Breast epithelium (tissue), 3 donors: ENCODE measurements around the gene ALDH1A3.

Experiments used
- POLR2AphosphoS5 ChIP-seq, 3 donors: sonication (generic); formaldehyde crosslinking; IDR thresholded peaks; one replicate each; pipeline ENCODE4 v1.6.1; 2017; ENCODE audit warnings: antibody characterized with exemption in 3 of 3
- TF ChIP-seq, protein P1 (sequence below), 3 donors: fragments of 450-650 bp; IDR thresholded peaks; one replicate each; pipeline ENCODE4 v1.5.1; 2016 to 2017; ENCODE audit warnings: antibody characterized with exemption in 3 of 3, mild to moderate bottlenecking in 3 of 3, moderate library complexity in 3 of 3

DNA sequence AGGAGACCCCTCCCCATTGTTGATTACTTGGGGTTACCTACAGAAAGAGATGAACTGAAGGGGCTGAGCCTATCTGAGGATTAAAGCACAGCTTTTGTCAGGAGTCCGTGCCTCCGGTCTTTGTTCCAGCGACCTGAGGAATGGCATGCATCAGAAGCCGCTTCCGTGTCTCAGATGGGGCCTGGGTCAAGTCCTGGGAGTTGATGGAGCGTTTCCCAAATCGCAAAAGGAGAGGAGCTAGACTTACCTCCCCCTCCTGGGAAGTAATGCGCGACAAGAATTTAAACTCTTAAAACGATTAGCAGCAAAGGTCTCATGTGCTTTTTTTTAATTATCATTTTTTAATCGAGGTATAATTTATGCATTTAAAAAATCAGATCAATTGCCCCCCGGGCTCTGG lies 983 bp upstream of the ALDH1A3 start:
- TF ChIP-seq, protein P1, sequence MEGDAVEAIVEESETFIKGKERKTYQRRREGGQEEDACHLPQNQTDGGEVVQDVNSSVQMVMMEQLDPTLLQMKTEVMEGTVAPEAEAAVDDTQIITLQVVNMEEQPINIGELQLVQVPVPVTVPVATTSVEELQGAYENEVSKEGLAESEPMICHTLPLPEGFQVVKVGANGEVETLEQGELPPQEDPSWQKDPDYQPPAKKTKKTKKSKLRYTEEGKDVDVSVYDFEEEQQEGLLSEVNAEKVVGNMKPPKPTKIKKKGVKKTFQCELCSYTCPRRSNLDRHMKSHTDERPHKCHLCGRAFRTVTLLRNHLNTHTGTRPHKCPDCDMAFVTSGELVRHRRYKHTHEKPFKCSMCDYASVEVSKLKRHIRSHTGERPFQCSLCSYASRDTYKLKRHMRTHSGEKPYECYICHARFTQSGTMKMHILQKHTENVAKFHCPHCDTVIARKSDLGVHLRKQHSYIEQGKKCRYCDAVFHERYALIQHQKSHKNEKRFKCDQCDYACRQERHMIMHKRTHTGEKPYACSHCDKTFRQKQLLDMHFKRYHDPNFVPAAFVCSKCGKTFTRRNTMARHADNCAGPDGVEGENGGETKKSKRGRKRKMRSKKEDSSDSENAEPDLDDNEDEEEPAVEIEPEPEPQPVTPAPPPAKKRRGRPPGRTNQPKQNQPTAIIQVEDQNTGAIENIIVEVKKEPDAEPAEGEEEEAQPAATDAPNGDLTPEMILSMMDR (IDR thresholded peaks at IDR 0.05), result no peak
- TF ChIP-seq POLR2AphosphoS5 (IDR thresholded peaks at IDR 0.05), result no peak
